ENCODE results near the gene COL19A1.

The COL19A1 gene

DNA sequence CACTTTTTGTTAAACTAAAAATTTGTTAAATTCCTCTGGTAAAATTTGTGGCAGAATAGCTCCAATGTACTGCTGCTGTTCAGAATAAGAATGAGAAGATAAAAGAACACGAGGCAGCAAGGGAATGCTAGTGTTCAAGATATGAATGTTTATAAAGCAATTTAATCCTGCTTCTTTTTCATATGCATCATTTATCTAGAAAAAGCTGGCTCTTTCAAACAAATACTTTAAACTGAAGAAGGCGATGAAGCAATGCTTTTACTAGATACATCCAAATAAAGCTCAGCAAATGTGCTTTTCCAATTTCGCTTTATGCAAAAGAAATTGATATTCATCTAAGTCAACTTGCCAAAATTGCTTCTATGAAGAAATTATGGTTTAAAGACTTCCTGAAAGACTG is 370.0 kb downstream of the COL19A1 start:
- no peak for DNase-seq

GRCh38 chr6:70241031-70241430 is 374.7 kb downstream of the COL19A1 start:
- no peak for DNase-seq

DNA sequence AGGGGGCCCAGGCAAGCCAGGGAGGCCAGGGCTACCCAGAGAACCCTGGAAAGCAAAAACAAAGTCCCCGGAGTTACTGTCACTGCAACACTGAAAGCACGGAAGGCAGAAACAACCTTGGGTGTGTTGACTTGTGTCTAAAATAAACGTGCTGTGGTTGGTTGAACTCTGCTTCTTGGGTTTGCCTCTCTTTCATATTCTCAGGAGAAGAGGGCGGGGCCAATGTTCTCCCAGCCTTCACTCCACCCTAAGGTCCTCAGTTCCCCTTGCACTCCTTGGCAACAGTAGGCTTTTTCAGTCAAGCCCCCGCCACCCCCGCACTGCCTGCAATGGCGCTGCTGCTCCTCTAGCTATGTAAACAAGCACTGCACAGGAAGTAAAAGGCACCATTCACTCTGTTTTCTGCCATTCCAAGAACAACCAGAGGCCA is 375.6 kb downstream of the COL19A1 start:
- DNase-seq = no peak

GRCh38 chr6:70246118-70246517 is 379.8 kb downstream of the COL19A1 start:
- no peak for DNase-seq

- no peak for DNase-seq
These were observed 386.2 kb downstream of the COL19A1 start for GRCh38 chr6:70252604-70253003.

DNA sequence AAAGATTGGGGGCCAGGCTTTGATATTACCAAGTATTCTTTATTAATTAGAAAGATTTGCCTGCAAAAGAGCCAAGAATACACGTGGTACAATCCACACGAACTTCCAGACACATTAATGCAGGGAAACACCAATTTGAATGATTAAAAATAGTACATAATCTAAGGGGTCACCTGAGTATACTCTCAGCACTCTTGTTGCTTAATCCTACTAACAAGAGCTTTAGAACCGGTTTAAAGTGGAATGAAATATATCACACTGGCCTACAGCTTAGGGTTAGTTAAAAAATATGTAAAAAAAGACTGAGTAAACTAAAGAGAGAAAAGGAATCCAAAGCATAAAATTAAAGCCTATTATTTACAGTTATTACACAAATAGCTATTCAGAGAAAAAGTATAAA is 387.6 kb downstream of the COL19A1 start:
- no peak for DNase-seq

DNA sequence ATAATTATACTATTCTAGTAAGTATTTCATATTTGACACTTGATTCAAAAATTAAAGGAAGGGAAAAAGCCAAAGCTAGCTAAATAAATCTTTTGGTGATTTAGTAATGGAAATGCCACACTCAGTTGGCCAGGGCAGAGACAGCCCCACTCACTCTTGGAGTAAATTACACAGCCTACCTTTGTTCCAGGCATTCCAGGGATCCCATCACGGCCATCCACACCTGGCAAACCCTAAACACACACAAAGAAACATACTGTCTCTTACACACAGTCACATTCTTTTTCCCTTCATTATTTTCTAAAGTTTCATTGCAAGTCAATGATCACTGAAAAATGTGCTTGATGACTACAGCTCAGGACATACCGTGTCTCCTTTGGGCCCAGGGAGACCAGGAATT is 388.4 kb downstream of the COL19A1 start:
- no peak for DNase-seq

DNA sequence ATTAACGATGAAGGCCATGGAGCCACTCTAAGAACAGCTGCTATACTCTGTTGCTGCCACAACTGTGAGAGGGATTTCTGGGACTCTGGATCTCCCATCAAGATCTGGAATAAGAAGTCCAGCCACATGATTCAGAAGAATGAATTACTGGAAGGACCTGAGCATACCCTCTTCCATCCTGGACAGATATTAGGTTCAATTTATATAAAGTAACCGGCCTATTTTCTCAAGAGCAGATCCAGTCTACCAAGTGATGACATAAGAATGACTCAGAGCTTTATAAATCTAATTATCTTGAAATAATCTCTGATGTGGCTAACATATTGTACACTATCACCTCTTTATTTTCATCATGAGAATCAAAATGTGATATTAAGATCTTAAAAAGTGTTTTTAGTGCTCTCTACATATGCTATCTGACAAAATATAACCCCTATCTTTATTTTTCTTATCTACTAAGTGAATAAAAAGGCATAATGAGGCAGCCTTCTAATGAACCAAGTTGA is 391.5 kb downstream of the COL19A1 start:
- DNase-seq = no peak

GRCh38 chr6:70258483-70258882 is 392.1 kb downstream of the COL19A1 start:
- no peak for DNase-seq
